Activated CD4-positive, CD25-positive, alpha-beta regulatory T cell treated with anti-CD3 and anti-CD28 coated beads, Interleukin-2, amount 50 U/mL, for 16 hours (primary cell): Measurements from ENCODE around the gene URM1.
"Not testable (repeated sequence)": the region's sequence is repeated elsewhere in the genome, so short reads cannot be mapped to it uniquely, and the experiment has no call there.

Experiments used
- DNase-seq: peaks from one replicate; pipeline ENCODE4 v3.0.0-alpha.2; 2020; ENCODE audit warnings: low read depth, low spot score

Gene URM1

DNA sequence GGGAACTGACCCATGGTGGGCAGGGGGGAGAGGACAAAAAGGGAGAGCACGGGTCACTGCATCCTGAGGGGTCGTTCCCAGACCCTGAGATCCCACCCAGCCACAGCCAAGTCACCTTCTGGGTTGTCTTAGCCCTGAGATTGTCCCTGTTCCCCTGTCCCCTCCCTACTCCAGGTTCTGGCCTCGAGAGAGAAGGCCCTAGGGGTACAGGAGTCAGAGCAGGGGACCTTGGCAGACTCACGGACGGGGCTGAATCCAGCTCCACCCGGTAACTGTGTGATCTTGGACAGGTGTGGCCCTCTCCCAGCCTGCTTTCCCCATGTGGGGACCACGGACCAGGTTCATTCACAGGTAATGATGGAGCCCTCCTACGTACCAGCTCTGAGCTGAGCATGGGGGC is 38.3 kb downstream of the URM1 start:
- no peak for DNase-seq

GRCh38 chr9:128409978-128410377 is 38.8 kb downstream of the URM1 start:
- no peak for DNase-seq

DNA sequence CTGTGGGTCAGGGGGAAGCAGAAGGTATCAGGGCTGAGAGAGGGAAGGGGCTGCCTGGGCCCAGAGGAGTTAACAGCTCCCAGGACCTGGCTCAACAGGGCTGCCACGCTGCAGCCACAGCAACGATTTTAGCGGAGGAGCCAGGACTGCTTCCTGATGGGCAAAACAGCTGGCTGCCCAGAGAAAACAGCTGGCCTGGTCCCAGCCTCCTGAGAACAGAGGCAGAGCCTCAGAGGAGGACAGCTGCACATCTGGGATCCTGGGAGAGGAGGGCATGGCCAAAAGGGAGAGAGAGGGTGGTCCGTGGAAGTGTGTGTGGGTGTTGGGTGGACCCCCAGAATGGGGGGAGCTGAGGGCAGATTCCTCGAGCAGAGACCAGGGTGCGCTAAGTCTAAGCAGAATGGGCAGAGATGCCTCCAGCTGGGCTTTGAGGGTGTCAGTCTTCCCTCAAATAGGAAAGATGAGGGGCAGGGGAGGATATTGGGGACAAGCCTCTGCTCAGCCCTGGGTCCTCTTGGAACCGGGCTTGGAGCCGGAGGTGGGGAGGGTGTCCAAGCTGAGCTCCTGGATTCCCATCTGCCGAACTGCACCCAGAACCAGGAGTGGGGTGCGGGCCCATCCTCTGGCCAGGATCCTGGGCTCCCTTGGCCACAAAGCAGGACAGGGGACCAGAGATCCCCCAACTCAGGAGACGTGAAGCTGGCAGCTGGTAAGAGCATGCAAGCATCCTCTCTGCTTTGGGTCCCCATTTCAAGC is 40.4 kb downstream of the URM1 start:
- DNase-seq: no peak

- DNase-seq: no peak
These were observed 41.1 kb downstream of the URM1 start for GRCh38 chr9:128412120-128412790.

DNA sequence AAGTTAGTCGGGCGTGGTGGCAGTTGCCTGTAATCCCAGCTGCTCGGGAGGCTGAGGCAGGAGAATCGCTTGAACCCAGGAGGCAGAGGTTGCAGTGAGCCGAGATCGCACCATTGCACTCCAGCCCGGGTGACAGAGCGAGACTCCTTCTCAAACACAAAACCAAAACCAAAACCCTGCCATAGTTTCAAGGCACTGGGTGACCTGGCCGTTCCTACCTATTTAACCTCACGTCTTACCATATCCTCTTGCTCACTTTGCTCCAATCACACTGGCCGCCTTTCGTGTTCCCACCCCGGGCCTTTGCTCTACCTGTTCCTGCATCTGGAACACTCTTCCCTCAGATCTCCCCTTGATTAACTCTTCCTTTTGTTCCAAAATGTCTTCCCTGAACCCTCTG is 42.6 kb downstream of the URM1 start:
- DNase-seq: not testable (repeated sequence)

- no peak for DNase-seq
These were observed 43.3 kb downstream of the URM1 start for GRCh38 chr9:128414461-128414860.

DNA sequence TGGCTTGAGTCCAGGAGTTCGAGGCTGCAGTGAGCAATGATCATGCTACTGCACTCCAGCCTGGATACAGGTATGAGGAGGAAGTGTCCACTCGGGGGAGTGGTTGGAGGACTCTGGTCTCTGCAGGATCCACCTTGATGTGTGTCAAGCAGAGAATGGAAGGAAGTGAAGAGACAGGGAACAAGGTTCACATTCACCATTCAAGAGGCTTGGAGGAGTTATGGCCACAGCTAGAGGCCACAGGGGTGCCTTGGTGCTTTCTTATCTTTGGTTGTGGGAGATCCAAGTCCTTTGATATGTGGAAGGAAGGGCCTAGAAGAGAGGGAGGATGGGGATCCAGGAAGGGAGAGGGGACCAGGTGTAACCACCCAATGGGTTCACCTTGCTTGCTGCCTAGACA is 44.1 kb downstream of the URM1 start:
- no peak for DNase-seq

GRCh38 chr9:128416014-128416413 is 44.8 kb downstream of the URM1 start:
- no peak for DNase-seq

- no peak for DNase-seq
These were observed 45.4 kb downstream of the URM1 start for GRCh38 chr9:128416432-128417019.

- no peak for DNase-seq
These were observed 48.1 kb downstream of the URM1 start for GRCh38 chr9:128419061-128419925.

GRCh38 chr9:128420060-128420650 is 49.0 kb downstream of the URM1 start:
- peak; percentile 26 for DNase-seq

GRCh38 chr9:128420651-128421481 is 49.7 kb downstream of the URM1 start, which contains the start of gene CERCAM:
TSS of gene CERCAM (plus strand) at chr9:128420857. CDS start at chr9:128420878, 21 bp downstream.
- no peak for DNase-seq

- DNase-seq: no peak
These were observed 50.4 kb downstream of the URM1 start for GRCh38 chr9:128421482-128421996.

DNA sequence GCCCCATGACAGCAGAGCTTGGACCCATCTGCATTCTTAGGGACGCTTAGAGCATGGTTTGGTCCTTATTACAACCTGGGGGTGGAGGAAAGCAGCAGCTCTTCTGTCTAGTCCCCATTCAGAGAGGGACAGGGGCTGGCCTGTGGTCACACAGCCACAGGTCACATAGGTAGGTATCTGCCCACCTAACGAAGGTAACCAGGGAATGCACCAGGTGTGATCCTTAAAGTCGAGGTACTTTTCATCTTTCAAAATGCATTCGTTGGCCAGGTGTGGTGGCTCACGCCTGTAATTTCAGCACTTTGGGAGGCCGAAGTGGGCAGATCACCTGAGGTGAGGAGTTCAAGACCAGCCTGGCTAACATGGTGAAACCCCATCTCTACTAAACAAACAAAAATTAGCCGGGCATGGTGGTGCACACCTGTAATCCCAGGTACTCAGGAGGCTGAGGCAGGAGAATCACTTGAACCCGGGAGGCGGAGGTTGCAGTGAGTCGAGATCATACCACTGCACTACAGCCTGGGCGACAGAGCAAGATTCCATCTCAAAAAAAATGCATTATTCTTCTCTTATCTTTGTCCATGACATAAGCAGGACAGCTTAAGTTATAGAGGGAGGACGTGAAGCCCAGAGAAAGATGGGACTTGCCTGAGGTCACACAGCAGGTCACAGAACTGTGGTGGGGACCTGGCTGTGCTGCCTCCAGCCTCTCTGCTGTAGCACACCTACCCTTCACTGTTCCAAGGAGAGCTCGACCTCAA is 51.0 kb downstream of the URM1 start:
- not testable (repeated sequence) for DNase-seq

GRCh38 chr9:128422783-128423150 is 51.6 kb downstream of the URM1 start:
- DNase-seq: no peak

DNA sequence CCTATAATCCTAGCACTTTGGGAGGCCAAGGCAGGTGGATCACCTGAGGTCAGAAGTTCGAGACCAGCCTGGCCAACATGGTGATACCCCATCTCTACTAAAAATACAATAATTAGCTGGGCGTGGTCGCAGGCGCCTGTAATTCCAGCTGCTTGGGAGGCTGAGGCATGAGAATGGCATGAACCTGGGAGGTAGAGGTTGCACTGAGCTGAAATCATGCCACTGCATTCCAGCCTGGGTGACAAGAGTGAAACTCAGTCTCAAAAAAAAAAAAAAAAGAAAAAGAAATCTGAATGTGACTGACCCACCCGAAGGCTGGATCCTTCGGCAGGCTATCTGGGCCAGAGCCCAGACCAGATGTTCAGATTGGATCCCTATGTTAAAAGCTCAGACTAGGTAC is 52.2 kb downstream of the URM1 start:
- DNase-seq: not testable (repeated sequence)

GRCh38 chr9:128424268-128424780 is 53.1 kb downstream of the URM1 start:
- no peak for DNase-seq

DNA sequence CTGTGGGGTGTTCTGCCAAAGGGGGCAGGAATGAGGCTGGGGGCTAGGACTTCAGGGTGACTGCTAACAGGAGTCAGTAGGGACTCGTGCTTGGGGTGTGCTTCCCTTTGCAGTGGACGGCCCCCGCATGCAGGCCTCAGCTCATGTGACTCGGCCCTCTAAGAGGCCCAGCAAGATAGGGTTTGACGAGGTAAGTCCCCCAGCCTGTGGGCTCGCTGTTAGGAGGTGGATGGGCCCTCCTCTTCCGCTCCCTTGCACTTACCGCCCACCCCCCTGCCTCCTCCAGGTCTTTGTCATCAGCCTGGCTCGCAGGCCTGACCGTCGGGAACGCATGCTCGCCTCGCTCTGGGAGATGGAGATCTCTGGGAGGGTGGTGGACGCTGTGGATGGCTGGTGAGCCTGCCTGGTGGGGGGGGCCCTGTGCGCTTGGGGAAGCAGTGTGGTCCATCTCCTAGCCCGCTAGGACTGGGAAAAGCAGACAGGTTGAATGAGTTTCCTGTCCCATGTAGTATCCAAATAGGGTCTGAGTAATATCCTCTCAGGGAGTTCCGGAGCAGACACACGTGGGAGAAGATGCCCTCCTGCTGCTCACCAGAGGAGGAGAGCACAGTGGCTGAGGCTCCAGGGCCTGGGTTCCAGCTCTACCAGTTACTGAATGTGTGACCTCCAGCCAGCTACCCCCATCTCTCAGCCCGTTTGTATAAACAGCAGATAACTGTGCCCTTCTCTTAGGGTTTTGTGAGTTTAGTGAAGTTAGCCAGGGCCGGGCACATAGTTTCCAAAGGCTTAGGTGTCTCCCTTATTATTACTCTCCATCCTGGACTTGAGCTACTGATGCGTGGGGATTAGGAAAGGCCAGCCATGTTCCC is 57.7 kb downstream of the URM1 start:
- DNase-seq: no peak
